Measurements from ENCODE around the gene ANKRD66. TPM values are rescaled to one million over a fixed set of nuclear protein-coding genes. Genes with fewer than 3 reads are reported as not detected.
"Not testable (repeated sequence)": the region's sequence is repeated elsewhere in the genome, so short reads cannot be mapped to it uniquely, and the experiment has no call there.

The ANKRD66 gene
- total RNA-seq = not detected

GRCh38 chr6:46746696-46747095 lies at the start of gene ANKRD66:
ANKRD66 (plus strand) TSS chr6:46746933; CDS start chr6:46751949, 5,016 bp downstream.
- DNase-seq (ENCODE audit: low spot score) (no peak), ATAC-seq (no peak)

GRCh38 chr6:46699970-46700369 lies 46.8 kb upstream of the ANKRD66 start:
- no peak for DNase-seq (ENCODE audit: low spot score)
- no peak for ATAC-seq

GRCh38 chr6:46704562-46704961 lies 42.2 kb upstream of the ANKRD66 start:
- DNase-seq (ENCODE audit: low spot score) (no peak), ATAC-seq (peak; percentile 65)

- ATAC-seq = no peak
- DNase-seq (ENCODE audit: low spot score) = no peak
These were observed 40.3 kb upstream of the ANKRD66 start for GRCh38 chr6:46706464-46706863.

GRCh38 chr6:46711491-46711890 lies 35.2 kb upstream of the ANKRD66 start:
- ATAC-seq = no peak

GRCh38 chr6:46715141-46715540 lies 31.6 kb upstream of the ANKRD66 start:
- ATAC-seq = no peak

More at GRCh38 chr6:46711491-46711890, 35.2 kb upstream of the ANKRD66 start:
- no peak for DNase-seq (ENCODE audit: low spot score)

GRCh38 chr6:46719099-46719498 lies 27.6 kb upstream of the ANKRD66 start:
- ATAC-seq = no peak
- DNase-seq (ENCODE audit: low spot score) = no peak

More at GRCh38 chr6:46715141-46715540, 31.6 kb upstream of the ANKRD66 start:
- no peak for DNase-seq (ENCODE audit: low spot score)

GRCh38 chr6:46720401-46720800 lies 26.3 kb upstream of the ANKRD66 start:
- DNase-seq (ENCODE audit: low spot score) = no peak
- ATAC-seq = no peak

- no peak for DNase-seq (ENCODE audit: low spot score)
- no peak for ATAC-seq
These were observed 16.9 kb upstream of the ANKRD66 start for GRCh38 chr6:46729787-46730326.

- DNase-seq (ENCODE audit: low spot score) (no peak), ATAC-seq (peak; percentile 14)
These were observed 15.7 kb upstream of the ANKRD66 start for GRCh38 chr6:46730921-46731461.

- ATAC-seq = no peak
These were observed 13.4 kb upstream of the ANKRD66 start for GRCh38 chr6:46733341-46733801.

GRCh38 chr6:46734867-46735719 lies 11.6 kb upstream of the ANKRD66 start, which contains the start of gene PLA2G7:
PLA2G7 (minus strand) TSS chr6:46735375; CDS start chr6:46722891, 12,484 bp downstream.
- DNase-seq (ENCODE audit: low spot score) (no peak), ATAC-seq (peak; percentile 74)

More at GRCh38 chr6:46733341-46733801, 13.4 kb upstream of the ANKRD66 start:
- DNase-seq (ENCODE audit: low spot score) = no peak

GRCh38 chr6:46735720-46736031 lies 11.1 kb upstream of the ANKRD66 start:
- ATAC-seq = no peak
- DNase-seq (ENCODE audit: low spot score) = no peak

GRCh38 chr6:46736906-46737305 lies 9.8 kb upstream of the ANKRD66 start:
- DNase-seq (ENCODE audit: low spot score) (no peak), ATAC-seq (no peak)

- ATAC-seq = no peak
- no peak for DNase-seq (ENCODE audit: low spot score)
These were observed 5.3 kb upstream of the ANKRD66 start for GRCh38 chr6:46741482-46741881.

- ATAC-seq = no peak
- DNase-seq (ENCODE audit: low spot score) = no peak
These were observed 4.8 kb upstream of the ANKRD66 start for GRCh38 chr6:46741910-46742309.

- DNase-seq (ENCODE audit: low spot score) (no peak), ATAC-seq (no peak)
These were observed 3.1 kb upstream of the ANKRD66 start for GRCh38 chr6:46743425-46744158.

GRCh38 chr6:46744159-46744725 lies 2.5 kb upstream of the ANKRD66 start:
- DNase-seq (ENCODE audit: low spot score); ATAC-seq: not testable (repeated sequence)

- ATAC-seq = no peak
- DNase-seq (ENCODE audit: low spot score) = no peak
These were observed 760 bp upstream of the ANKRD66 start for GRCh38 chr6:46745973-46746372.

- DNase-seq (ENCODE audit: low spot score) (no peak), ATAC-seq (no peak)
These were observed 2.3 kb downstream of the ANKRD66 start for GRCh38 chr6:46748940-46749503.

GRCh38 chr6:46749731-46750130 lies 3.0 kb downstream of the ANKRD66 start:
- ATAC-seq (no peak), DNase-seq (ENCODE audit: low spot score) (no peak)

Measured in left lobe of liver (tissue), 2 donors.